ENCODE data around the gene APC. TPM values are rescaled to one million over a fixed set of nuclear protein-coding genes. Genes with fewer than 3 reads are reported as not detected.

Gene APC
- total RNA-seq, 4 donors from 2014 or later, result 77.8 to 109 (median 85.7) TPM

DNA sequence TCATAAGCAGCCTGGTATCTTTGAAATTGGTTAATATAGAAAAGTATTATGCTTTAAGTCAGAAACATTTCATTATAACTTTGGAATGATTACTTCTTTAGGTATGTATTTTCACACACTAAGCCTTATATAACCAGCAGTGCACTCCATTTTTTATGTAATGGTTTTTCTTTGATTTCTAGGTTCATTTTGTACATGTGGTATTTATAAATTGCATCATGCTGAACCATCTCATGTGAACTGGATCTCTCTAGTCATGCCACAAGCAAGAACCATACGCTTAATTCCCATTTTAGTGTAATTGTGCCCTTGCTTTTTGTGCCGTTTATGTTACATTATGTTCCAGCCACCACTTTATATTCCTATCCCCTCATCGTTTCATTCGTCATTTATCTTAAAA is 84.8 kb downstream of the APC start:
- H3K4me3 ChIP-seq, result no peak overlapping the region
- H3K36me3 ChIP-seq, result peaks cover 0 to 48% (median 5%) of the 10 kb centered on the region in 4 donors
- H3K27ac ChIP-seq, result no peak overlapping the region
- no peaks in the 10 kb centered on the region for H3K9me3 ChIP-seq
- intact Hi-C loops (cut with DNase I; ENCODE audit: low total_unique reads) (no loop called here), in situ Hi-C loops (cut with MboI; ENCODE audit: low pct_ligation_motif_present in 1 of 4, low pct_unique_long_range_greater_than_20kb in 1 of 4, low sequenced_read_pairs in 3 of 4) (no loop called here)
- 60 to 71% methylated on average over 4 of the region's 4 CpGs for WGBS, 2 donors (ENCODE audit: low coverage in 1 of 2)
- DNase-seq, result no peak
- no peaks in the 10 kb centered on the region for H3K4me1 ChIP-seq
- TF ChIP-seq, protein P1, sequence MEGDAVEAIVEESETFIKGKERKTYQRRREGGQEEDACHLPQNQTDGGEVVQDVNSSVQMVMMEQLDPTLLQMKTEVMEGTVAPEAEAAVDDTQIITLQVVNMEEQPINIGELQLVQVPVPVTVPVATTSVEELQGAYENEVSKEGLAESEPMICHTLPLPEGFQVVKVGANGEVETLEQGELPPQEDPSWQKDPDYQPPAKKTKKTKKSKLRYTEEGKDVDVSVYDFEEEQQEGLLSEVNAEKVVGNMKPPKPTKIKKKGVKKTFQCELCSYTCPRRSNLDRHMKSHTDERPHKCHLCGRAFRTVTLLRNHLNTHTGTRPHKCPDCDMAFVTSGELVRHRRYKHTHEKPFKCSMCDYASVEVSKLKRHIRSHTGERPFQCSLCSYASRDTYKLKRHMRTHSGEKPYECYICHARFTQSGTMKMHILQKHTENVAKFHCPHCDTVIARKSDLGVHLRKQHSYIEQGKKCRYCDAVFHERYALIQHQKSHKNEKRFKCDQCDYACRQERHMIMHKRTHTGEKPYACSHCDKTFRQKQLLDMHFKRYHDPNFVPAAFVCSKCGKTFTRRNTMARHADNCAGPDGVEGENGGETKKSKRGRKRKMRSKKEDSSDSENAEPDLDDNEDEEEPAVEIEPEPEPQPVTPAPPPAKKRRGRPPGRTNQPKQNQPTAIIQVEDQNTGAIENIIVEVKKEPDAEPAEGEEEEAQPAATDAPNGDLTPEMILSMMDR (IDR thresholded peaks at IDR 0.05), result no peak
- TF ChIP-seq POLR2A (IDR thresholded peaks at IDR 0.05) (no peak), POLR2AphosphoS5 (IDR thresholded peaks at IDR 0.05) (no peak), EP300 (IDR thresholded peaks at IDR 0.05; ENCODE audit: low read depth) (no peak)
- H3K27me3 ChIP-seq, result no peaks in the 10 kb centered on the region

- Histone ChIP-seq H3K36me3 (peaks cover 0 to 54% (median 7%) of the 10 kb centered on the region in 4 donors), H3K27me3 (no peaks in the 10 kb centered on the region), H3K9me3 (no peaks in the 10 kb centered on the region), H3K4me1 (no peaks in the 10 kb centered on the region), H3K4me3 (no peak overlapping the region), H3K27ac (no peak overlapping the region)
- in situ Hi-C loops (cut with MboI; ENCODE audit: low pct_ligation_motif_present in 1 of 4, low pct_unique_long_range_greater_than_20kb in 1 of 4, low sequenced_read_pairs in 3 of 4), result no loop called here
- 80 to 98% methylated on average over 1 to 2 of the region's 2 CpGs for whole genome bisulfite sequencing, 2 donors (ENCODE audit: low coverage in 1 of 2)
- DNase-seq, result no peak
- no peak for TF ChIP-seq POLR2AphosphoS5 (IDR thresholded peaks at IDR 0.05)
- intact Hi-C loops (cut with DNase I; ENCODE audit: low total_unique reads), result no loop called here
Measured at GRCh38 chr5:112823181-112823580, 85.5 kb downstream of the APC start.

DNA sequence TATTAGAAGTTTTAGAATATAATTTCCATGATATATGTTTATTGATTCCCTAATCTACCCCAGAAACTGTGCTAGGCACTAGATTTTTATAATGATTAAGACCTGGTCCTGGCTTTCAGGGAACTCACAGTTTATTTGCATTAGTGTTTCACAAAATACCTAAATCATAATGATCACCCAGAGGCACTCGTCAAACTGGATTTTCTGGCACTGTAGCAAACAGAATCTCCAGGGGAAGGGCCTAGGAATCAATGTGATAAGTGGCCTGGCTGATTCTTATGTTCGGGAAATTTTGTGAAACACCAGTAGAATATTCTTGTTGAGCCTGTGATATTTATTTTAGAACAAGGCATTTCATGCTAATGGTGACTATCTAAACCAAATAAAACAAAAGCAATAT is 86.0 kb downstream of the APC start:
- Histone ChIP-seq H3K9me3 (no peaks in the 10 kb centered on the region), H3K27ac (no peak overlapping the region), H3K4me3 (no peak overlapping the region), H3K4me1 (no peaks in the 10 kb centered on the region), H3K36me3 (peaks cover 0 to 55% (median 9%) of the 10 kb centered on the region in 4 donors), H3K27me3 (no peaks in the 10 kb centered on the region)
- no peak for DNase-seq
- in situ Hi-C loops (cut with MboI; ENCODE audit: low pct_ligation_motif_present in 1 of 4, low pct_unique_long_range_greater_than_20kb in 1 of 4, low sequenced_read_pairs in 3 of 4) (no loop called here), intact Hi-C loops (cut with DNase I; ENCODE audit: low total_unique reads) (no loop called here)
- no peak for TF ChIP-seq POLR2AphosphoS5 (IDR thresholded peaks at IDR 0.05)
- TF ChIP-seq, protein P1 (IDR thresholded peaks at IDR 0.05), result no peak
- TF ChIP-seq POLR2A (IDR thresholded peaks at IDR 0.05), result no peak
- TF ChIP-seq EP300 (IDR thresholded peaks at IDR 0.05; ENCODE audit: low read depth), result no peak
- WGBS, 2 donors (ENCODE audit: low coverage in 1 of 2), result 94 to 98% methylated on average over 2 of the region's 2 CpGs

DNA sequence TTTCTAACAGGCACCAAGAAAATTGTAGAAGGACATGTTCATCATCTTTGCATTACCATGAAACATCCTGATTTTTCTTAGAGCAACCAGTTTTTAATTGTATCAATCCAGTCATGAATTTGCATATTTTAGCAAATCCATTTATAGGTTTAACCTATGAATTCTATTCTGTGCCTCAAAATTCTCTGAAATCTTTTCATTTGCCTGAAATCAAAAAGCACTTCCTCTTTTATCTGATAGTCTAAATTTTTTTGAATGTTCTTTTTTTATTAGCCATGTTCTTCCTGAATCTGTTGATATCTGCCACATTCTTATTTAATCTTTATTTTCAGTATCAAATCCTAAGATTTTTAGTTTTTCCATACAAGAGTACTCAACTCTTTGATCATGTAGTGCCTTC is 86.5 kb downstream of the APC start:
- no peak overlapping the region for H3K27ac ChIP-seq
- no peak for TF ChIP-seq POLR2AphosphoS5 (IDR thresholded peaks at IDR 0.05)
- DNase-seq, result no peak
- peaks cover 0 to 54% (median 9%) of the 10 kb centered on the region in 4 donors for H3K36me3 ChIP-seq
- in situ Hi-C loops (cut with MboI; ENCODE audit: low pct_ligation_motif_present in 1 of 4, low pct_unique_long_range_greater_than_20kb in 1 of 4, low sequenced_read_pairs in 3 of 4), result no loop called here
- H3K9me3 ChIP-seq, result no peaks in the 10 kb centered on the region
- intact Hi-C loops (cut with DNase I; ENCODE audit: low total_unique reads), result no loop called here
- no peaks in the 10 kb centered on the region for H3K4me1 ChIP-seq
- no peak overlapping the region for H3K4me3 ChIP-seq
- H3K27me3 ChIP-seq, result no peaks in the 10 kb centered on the region

DNA sequence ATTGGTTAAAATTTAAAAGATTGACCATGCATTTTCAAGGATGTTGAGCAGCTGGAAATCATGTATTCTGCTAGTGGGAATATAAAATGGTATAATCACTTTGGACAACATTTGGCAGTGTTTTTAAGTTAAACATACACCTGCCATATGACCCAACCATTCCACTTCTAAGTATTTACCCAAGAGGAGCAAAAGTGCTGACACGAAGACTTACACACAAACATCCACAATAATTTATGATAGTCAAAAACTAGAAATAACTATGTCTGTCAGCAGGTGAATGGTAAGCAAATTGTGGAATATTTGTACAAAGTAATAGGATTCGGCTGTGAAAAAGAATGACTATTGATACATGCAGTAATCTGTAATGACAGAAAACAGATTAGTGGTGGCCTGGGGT is 92.7 kb downstream of the APC start:
- H3K4me3 ChIP-seq, result no peak overlapping the region
- in situ Hi-C loops (cut with MboI; ENCODE audit: low pct_ligation_motif_present in 1 of 4, low pct_unique_long_range_greater_than_20kb in 1 of 4, low sequenced_read_pairs in 3 of 4) (no loop called here), intact Hi-C loops (cut with DNase I; ENCODE audit: low total_unique reads) (no loop called here)
- H3K27ac ChIP-seq, result no peak overlapping the region
- DNase-seq, result no peak
- H3K9me3 ChIP-seq, result no peaks in the 10 kb centered on the region
- no peak for TF ChIP-seq EP300 (IDR thresholded peaks at IDR 0.05; ENCODE audit: low read depth)
- TF ChIP-seq, protein P1 (IDR thresholded peaks at IDR 0.05), result no peak
- no peak for TF ChIP-seq POLR2AphosphoS5 (IDR thresholded peaks at IDR 0.05)
- TF ChIP-seq POLR2A (IDR thresholded peaks at IDR 0.05), result no peak
- H3K4me1 ChIP-seq, result no peaks in the 10 kb centered on the region
- peaks cover 0 to 31% (median 5%) of the 10 kb centered on the region in 4 donors for H3K36me3 ChIP-seq
- no peaks in the 10 kb centered on the region for H3K27me3 ChIP-seq
- 68 to 89% methylated on average over 2 of the region's 2 CpGs for WGBS, 2 donors (ENCODE audit: low coverage in 1 of 2)
